ENCODE data around the gene HPCAL1. TPM values are rescaled to one million over a fixed set of nuclear protein-coding genes. Genes with fewer than 3 reads are reported as not detected.
"Not testable (repeated sequence)": the region's sequence is repeated elsewhere in the genome, so short reads cannot be mapped to it uniquely, and the experiment has no call there.

Gene HPCAL1
- total RNA-seq, 2 donors from 2014 or later = 64.5 to 85.7 TPM

- no peaks in the 10 kb centered on the region for H3K27me3 ChIP-seq
- no peak for TF ChIP-seq CTCF (IDR thresholded peaks at IDR 0.05)
- DNase-seq = no peak
- no peaks in the 10 kb centered on the region for H3K36me3 ChIP-seq
- no peaks in the 10 kb centered on the region for H3K4me1 ChIP-seq
- no peak overlapping the region for H3K4me3 ChIP-seq
- no peak overlapping the region for H3K27ac ChIP-seq
- no peaks in the 10 kb centered on the region for H3K9me3 ChIP-seq
- H3K9ac ChIP-seq (ENCODE audit: low read depth in 2 of 2, low read length in 2 of 2) = no peak overlapping the region
- intact Hi-C loops (cut with DNase I) = no loop called here
Measured at GRCh38 chr2:10292033-10292432, 10.7 kb upstream of the HPCAL1 start.

GRCh38 chr2:10293603-10294002 is 9.1 kb upstream of the HPCAL1 start:
- no peaks in the 10 kb centered on the region for H3K4me1 ChIP-seq
- H3K27me3 ChIP-seq = no peaks in the 10 kb centered on the region
- no peak overlapping the region for H3K9ac ChIP-seq (ENCODE audit: low read depth in 2 of 2, low read length in 2 of 2)
- H3K4me3 ChIP-seq = no peak overlapping the region
- DNase-seq = no peak
- no peaks in the 10 kb centered on the region for H3K9me3 ChIP-seq
- no peak overlapping the region for H3K27ac ChIP-seq
- H3K36me3 ChIP-seq = no peaks in the 10 kb centered on the region
- intact Hi-C loops (cut with DNase I) = no loop called here
- no peak for TF ChIP-seq CTCF (IDR thresholded peaks at IDR 0.05)

GRCh38 chr2:10294077-10294476 is 8.6 kb upstream of the HPCAL1 start:
- H3K4me1 ChIP-seq = no peaks in the 10 kb centered on the region
- H3K9me3 ChIP-seq = no peaks in the 10 kb centered on the region
- no peak overlapping the region for H3K4me3 ChIP-seq
- intact Hi-C loops (cut with DNase I) = no loop called here
- no peaks in the 10 kb centered on the region for H3K36me3 ChIP-seq
- no peak overlapping the region for H3K27ac ChIP-seq
- H3K9ac ChIP-seq (ENCODE audit: low read depth in 2 of 2, low read length in 2 of 2) = no peak overlapping the region
- no peak for TF ChIP-seq CTCF (IDR thresholded peaks at IDR 0.05)
- DNase-seq = no peak
- H3K27me3 ChIP-seq = no peaks in the 10 kb centered on the region

- H3K9ac ChIP-seq (ENCODE audit: low read depth in 2 of 2, low read length in 2 of 2); H3K4me3 ChIP-seq; H3K27ac ChIP-seq; H3K36me3 ChIP-seq; H3K27me3 ChIP-seq; DNase-seq; intact Hi-C loops (cut with DNase I); H3K4me1 ChIP-seq; H3K9me3 ChIP-seq: not testable (repeated sequence)
Measured at GRCh38 chr2:10295649-10296048, 7.1 kb upstream of the HPCAL1 start.

GRCh38 chr2:10296142-10296541 is 6.6 kb upstream of the HPCAL1 start:
- no peaks in the 10 kb centered on the region for H3K9me3 ChIP-seq
- H3K36me3 ChIP-seq = no peaks in the 10 kb centered on the region
- H3K9ac ChIP-seq (ENCODE audit: low read depth in 2 of 2, low read length in 2 of 2) = no peak overlapping the region
- TF ChIP-seq CTCF (IDR thresholded peaks at IDR 0.05) = no peak
- H3K4me3 ChIP-seq = no peak overlapping the region
- intact Hi-C loops (cut with DNase I) = no loop called here
- no peak overlapping the region for H3K27ac ChIP-seq
- H3K4me1 ChIP-seq = no peaks in the 10 kb centered on the region
- DNase-seq = no peak
- no peaks in the 10 kb centered on the region for H3K27me3 ChIP-seq

- DNase-seq = no peak
- H3K27ac ChIP-seq = no peak overlapping the region
Measured at GRCh38 chr2:10297191-10297830, 5.4 kb upstream of the HPCAL1 start.

More at GRCh38 chr2:10297191-10297830, 5.4 kb upstream of the HPCAL1 start:
- Histone ChIP-seq H3K4me3 (no peak overlapping the region), H3K9me3 (no peaks in the 10 kb centered on the region), H3K9ac (ENCODE audit: low read depth in 2 of 2, low read length in 2 of 2) (no peak overlapping the region), H3K4me1 (peaks cover 6% of the 10 kb centered on the region), H3K27me3 (no peaks in the 10 kb centered on the region), H3K36me3 (no peaks in the 10 kb centered on the region)
- no peak for TF ChIP-seq CTCF (IDR thresholded peaks at IDR 0.05)
- intact Hi-C loops (cut with DNase I) = no loop called here
